ENCODE results near the gene RBFOX2.

RBFOX2 gene

DNA sequence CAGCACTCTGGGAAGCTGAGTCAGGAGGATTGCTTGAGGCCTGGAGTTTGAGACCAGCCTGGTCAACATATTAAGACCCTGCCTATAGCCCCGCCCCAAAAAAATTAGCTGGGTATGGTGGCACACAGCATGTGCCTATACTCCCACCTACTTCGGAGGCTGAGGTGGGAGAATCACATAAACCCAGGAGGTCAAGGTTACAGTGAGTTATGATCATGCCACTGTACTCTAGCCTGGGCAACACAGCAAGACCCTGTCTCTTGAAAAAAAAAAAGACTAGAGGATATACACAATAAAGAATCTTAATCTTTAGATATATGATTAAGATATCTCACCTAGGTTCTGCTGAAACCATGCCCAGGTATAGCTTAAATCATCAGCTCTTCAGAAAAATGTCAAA, 174.3 kb downstream of the RBFOX2 start:
- DNase-seq: no peak

DNA sequence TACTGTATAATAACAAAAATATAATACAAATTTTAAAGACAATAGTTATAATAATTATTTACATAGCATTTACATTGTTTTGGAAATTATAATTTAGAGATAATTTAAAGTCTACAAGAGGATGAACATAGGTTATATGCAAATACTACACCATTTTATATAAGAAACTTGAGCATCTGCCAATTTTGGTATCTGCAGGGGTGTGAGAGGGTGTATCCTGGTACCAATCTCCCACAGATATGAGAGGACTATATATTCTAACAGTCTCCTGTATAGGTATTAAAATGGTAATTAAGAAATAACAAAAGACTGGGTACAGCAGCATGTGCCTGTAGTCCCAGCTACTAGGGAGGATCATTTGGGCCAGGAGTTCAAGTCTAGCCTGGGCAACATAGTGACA, 176.5 kb downstream of the RBFOX2 start:
- no peak for DNase-seq

DNA sequence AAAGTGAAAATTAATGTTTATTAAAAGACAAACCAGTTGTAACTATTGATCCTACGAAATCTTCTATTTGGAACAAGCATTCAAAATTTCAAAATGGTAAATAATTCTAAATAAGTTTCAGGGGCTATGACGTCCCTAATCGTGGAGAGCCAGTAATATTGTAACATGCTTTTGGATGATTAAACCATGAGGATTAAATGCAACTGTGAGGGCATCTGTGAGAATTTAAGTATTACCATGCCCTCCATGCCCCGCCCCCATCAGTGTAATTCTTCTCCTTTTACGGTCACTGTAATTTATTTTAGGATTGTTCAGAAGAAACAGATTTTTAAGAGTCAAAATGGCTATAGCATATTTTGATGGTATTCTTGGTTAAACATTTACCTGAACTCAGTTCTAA, 177.8 kb downstream of the RBFOX2 start:
- DNase-seq: no peak

DNA sequence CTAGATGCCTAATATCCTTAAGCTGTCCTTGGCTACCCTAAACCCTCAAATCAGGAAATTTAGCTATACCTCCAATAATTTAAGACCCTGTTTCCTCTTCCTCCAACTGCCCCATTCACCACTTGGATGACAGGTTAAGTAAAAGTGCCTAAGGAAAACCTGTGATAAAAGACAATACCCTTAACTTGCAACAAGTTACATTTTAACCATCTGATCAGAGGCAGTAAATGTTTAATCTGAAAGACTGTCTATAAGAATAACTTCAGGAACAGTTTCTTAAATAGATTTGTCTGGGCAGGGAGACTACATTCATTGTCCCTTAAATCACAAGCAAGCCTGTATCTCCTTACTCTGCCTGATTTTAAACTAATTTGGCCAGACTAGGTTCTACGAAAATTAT, 181.8 kb downstream of the RBFOX2 start:
- no peak for DNase-seq

DNA sequence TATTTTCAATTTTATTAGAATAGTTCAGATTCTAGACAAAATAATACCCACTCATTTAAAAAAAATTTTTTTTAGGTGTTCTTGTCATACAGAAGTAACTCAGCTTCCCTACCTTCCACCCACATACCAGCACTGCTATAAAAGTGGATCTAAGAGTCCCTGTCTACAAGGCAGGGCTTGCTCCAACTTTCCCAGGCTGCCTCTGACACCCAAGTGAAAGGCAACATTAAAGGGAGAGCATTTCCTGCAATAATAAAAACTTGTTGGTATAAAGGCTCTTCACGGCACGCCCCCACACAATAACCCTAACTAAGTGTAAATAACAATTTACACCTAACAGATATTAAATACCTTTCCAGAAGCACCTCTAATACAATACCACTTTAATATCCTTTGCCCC, 183.7 kb downstream of the RBFOX2 start:
- DNase-seq: no peak

DNA sequence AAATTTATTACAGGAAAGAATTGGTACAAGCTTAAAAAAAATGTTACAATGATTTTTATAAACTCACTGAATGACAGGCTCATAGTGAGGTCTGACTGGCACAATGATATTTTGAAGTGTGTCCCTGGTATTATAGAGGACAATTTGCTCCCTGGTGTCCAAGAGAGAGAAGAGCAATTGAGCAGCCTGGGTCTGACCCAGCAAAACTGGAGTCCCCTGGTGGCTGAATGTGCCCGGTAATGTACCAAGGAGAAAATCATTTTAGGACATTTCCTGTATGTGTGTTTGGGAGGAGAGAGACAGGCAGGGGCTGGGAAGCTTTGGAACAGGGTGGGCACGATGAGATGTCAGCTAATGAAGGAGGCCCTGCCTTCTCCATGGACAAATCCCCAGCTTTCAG, 185.7 kb downstream of the RBFOX2 start:
- DNase-seq: peak; percentile 50

DNA sequence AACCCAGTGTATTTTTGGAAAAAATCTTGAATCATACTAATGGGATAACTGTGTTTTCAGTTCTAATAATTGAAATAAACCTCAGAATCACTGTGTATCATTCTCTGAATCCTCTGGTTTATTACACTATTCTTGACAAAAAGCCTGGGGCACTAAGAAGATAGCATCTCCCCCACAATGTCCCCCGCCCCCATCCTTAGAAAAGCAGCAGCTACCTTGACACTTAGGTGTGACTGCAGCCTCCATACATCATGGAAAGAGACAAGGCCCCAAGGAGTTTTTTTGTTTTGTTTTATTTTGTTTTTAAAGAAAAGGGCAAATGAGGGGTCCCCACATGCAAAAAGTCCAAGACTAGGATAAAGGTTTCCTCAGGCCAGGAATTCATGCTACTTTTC, 186.1 kb downstream of the RBFOX2 start:
- no peak for DNase-seq

DNA sequence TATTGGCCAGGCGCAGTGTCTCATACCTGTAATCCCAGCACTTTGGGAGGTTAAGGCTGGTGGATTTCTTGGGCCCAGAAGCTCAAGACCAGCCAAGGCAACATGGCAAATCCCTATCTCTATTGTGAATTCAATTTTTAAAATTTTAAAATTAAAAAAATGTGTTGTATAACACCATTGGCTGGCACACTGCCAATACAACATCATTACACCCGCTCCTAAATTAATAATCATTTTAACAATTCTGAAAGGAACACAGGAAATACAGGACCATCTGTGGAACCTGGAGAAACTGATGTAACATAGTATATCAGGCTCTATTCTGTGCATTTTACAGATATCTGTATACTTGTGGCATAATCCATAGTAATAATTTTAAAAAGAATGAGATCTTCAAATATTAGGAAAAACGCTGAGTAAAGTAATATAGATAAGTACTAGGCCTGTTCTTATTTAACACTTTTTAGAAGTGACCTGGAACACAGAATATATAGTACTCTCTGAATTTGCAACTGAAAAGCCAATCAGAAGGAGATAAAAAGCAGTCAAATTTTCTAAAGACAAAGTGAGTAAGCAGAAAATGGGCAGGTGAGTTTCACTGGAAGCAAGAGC, 186.6 kb downstream of the RBFOX2 start:
- no peak for DNase-seq

DNA sequence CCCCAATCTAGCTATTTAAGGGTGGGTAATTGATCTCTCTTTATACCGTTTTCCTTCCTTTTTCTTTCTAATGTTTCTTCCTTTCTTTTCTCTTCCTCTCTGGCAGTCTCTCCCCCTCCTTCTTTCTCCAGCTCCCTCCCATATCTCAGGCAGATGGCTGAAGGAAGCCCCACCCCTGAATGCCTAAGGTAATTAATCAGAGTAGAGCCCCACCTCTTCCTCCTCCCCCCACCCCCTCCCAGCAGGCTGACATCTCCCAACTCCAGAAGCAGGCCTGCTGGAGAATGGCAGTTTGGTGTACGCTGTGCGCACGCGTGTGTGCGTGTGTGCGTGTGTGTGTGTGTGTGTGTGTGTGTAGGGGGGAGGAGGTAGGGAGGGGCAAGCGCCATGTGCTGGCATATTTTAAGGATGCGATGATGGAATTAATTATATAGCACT, 188.3 kb downstream of the RBFOX2 start:
- peak; percentile 94 for DNase-seq

DNA sequence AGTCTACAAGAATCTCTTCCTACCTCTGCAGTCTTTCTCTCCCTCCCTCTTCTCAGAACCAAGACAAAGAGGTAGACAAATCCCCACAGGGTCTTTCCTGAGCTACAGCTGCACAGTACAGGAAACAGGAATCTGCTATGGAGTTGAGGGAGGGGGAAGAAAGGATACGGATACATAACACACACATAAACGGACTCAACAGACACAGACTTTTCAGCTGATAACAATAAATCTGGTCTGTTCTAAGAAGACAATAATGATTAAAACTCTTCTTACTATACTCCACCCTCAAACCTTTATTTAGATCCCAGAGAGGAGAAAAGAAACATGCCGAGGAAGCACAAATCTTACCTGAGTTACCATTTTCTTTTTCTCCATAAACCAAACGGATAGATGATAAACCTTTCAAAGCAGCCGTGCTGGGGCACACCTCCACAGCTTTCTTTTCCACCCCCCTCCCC, 188.8 kb downstream of the RBFOX2 start:
- DNase-seq: no peak

DNA sequence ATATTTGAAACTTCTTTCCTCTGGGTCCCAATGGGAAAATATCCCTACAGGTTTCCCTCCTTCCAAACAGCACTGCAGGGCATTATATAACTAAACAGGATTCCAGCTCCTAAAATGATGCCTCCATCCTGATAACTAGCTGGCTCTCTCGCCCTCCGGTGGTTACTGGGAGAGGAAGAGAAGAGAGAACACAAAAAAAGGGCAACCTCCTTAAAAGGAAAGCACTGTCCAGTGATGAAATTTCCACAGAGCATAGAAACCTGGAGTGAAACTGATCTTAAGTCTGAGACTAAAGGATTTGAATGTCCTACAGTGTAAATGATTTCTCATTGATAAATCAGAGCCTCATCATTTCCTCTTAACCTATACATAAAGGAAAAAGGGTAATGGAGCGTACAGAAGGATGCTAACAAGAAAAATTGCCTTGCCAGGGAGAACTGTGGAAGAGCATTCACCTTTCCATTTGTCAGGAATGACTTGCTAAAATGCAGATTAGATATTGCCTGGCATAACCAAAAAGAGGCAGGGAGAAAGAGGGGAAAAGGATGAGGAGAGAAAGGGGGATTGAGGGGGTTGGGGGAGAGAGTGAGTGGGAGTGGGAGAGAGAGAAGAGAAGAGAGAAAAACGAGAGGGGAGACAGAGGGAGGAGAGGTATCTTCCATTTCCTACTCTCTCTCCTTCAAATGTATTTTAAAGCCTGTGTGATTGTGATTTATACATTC, 189.6 kb downstream of the RBFOX2 start:
- peak; percentile 35 for DNase-seq

DNA sequence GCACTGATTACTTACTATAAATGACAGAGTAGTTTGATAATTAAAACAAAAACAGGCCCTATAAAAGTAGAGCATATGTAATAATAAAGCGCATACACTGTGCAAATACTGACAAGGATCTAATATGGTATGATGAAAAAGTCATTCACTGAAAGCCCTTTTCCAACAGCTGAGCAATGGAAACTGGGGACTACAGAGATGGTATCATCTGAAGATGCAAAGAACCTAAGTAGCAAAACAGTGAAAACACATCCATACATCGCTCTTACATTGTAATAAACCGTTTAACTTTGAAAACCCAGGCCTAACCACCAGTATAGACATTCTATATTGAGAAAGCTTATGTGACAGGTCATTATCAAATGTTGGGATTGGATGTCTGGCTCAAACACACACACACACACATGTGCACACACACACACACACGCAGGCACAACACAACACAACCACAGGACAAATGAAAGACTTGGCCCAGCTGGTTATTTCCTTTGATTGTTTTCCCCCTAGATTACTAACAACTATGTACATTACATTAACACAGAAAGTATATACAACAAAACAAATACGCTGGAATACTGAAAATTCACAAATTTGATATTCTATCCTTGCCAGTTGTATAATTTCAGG, 191.4 kb downstream of the RBFOX2 start:
- DNase-seq: no peak

DNA sequence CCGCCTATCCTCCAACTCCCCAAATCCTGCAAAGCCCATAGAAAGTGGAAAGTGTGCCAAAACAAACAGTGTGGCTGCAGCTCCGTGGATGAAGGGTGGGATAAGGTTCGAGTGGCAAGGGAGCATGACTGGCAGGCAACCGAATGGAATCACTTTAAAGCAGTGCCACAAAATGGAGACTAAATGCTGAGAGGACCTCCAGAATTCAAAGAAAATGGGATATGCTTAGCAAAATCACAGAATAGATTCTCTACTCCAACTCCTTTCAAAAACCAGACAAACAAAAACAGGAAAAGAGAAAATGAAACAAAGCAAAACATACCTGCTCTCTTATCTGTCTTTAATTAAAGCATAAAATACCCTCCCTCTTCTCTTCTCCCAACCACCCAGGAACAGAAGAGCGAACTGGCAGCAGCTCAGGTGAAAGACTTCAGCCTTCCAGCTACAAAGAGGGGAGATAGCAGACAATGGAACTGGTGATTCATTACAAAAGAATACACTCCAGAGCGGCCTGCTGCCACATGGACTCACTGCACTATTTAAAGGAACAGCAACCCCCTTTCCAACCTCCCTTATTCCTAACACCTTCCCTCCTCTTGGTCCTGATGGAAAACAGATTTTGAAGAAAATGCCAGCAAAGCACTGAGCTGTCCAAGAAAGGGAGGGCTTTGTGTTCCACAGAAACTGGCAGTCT, 192.5 kb downstream of the RBFOX2 start:
- DNase-seq: peak; percentile 91

DNA sequence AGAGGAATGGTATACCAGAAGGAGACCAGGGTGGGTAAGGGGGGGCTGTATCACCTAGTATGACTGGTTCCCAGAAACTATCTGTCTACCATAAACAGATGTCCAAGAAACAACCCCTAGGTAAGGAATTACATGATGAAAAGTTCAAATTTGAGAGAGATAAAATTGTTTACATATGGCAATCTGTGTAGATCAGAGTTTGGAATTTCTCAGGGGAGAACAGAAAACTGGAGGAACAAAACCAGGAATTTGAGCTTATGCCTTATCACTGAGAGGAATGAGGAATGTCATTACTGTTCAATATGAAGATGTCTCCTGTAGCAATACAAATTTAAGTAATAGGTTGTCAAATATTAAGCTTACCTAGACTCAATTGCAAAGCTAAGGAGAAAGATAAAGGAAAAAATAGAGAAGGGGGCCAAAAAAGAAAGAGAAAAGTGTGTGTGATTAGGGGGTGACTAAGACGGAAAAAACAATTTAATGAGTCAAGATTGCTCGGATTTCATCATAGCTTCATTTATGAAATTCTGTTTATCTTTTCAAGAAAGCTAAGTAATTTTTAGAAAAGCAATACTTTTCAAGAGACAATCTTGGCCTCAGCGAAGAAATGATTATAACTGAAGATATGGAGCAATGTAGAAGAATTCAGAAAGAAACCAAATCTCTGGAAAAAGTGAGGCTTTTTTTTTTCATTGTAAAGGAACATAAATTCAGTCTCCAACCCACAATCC, 193.2 kb downstream of the RBFOX2 start:
- no peak for DNase-seq

DNA sequence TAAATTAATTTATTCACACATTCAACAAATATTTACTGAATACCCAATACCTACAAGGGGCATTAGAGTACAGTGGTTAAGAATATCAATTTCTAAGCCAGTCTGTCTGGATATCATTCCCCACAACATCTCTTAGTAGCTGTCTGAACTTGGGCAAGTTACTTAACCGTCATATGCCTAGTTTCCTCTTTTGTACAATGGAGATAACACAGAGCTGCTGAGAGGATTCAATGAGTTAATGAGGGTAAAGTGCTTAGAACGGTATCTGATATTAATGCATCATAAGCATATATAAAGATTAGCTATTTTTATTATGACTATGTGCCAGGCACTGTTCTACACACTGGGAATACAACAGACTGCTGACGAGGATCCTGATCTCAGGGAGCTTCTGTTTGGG, 194.6 kb downstream of the RBFOX2 start:
- DNase-seq: no peak

DNA sequence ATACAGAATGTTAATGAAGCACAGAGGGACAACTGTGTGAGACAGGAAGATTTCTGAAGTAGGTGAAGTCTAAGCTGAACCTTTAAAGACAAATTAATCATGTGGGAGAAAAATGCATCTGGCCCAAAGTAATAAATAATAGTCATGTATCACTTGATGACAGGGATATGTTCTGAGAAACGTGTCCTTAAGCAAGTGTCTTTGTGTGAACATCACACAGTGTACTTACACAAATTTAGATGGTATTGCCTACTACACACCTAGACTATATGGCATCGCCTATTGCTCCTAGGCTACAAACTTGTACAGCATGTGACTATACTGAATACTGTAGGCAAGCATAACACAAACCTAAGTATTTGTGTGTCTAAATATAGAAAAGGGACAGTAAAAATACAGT, 198.3 kb downstream of the RBFOX2 start:
- no peak for DNase-seq

DNA sequence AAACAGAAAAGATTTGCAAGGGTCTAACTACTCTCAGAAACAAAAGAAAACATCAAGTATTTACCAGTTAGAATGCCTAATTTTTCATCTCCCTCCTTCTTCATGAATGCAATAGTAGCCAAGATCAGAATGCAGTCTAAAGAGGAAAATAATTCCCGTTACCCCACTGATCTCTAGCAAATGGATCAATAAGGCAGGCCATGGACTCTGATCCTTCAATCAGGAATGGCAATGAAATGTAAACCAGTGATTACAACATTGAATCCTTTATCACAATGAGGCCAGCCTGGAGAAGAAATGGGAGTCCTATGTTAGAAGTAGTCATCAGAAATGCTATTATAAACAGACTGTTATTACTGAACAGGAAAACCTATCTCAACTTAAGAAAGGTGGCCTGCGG, 204.4 kb downstream of the RBFOX2 start:
- no peak for DNase-seq

DNA sequence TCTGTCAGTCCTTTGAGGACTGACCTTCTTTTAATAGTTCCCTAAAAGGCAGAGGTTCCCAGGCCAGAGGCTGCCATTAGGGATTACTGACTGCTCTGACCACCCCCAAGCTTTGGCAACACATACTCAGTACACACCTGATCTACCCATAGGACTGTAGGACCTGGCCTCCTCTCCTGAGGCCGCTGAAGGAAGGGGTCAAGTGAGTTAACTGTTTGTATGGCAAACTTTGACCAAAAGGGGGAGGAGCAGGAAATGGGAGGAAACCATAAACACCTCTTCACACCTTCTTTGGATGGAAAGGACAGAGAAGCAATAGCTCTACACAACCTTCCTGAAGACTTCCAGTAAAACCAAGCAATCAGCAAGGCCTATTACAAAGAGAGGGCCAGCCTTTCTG, 207.0 kb downstream of the RBFOX2 start:
- no peak for DNase-seq

DNA sequence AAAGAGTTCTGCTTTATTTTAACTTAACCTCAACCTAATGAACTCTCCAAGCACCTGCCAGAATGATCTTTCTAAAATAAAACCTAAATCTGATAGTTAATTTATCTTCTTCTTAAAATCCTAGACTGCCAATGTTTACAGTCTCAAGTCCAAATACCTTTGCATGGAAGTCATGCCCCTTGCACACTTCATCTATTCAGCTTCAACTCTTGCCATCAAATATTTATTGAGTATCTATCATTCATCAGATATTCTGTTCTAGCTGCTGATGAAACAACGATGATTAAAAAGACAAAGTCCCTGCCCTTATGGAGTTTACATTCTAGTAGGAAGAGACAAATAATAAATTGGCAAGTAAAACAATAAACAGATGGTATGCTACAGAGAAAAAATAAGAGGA, 209.2 kb downstream of the RBFOX2 start:
- DNase-seq: no peak

DNA sequence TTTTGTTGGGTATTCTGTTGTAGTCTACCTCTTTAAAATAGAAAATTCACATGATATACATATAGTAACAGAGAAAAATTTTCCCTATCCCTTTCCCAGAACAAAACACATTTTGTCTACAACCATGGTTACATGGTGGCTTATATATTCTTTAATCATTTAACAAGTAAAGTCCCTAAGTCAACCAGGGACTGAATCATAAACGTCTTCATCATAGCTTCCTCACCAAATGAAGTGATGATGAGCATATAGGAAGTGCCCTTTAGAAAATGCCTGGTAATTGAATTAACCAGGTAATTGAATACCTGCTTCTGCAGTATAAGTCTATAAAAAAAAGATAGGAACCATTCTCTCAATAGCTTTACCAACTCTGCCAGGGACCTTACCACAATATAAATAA, 209.7 kb downstream of the RBFOX2 start:
- DNase-seq: no peak

DNA sequence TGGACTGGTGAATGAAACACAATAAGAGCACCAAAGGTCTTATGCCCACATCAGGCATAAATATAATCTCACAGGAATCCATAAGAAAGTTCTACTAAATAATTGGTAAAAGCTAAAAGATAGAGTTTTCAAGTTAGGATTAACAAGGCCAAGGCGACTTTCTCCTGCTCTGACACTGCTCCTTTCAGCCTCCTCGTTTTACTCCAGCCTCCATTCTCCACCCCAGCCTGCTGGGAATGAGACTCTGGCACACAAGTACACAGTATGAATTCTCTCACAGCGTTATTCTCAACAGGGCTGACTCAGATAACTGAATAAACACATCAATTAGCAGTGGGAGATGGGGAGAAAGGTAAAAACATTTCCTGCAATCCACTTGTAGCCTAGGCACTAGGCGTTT, 216.0 kb downstream of the RBFOX2 start:
- DNase-seq: no peak

DNA sequence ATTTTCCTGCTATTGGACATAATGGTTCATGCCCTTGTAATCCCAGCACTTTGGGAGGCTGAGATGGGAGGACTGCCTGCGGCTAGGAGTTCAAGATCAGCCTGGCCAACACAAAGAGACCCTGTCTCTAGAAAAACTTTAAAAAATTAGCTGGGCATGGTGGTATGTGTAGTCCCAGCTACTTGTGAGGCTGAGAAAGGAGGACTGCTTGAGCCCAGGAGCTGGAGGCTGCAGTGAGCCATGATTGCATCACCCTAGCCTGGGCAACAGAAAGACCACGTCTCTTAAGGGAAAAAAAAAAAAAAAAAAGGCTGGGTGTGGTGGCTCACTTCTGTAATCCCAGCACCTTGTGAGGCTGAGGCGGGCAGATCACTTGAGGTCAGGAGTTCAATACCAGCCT, 217.0 kb downstream of the RBFOX2 start:
- DNase-seq: no peak

DNA sequence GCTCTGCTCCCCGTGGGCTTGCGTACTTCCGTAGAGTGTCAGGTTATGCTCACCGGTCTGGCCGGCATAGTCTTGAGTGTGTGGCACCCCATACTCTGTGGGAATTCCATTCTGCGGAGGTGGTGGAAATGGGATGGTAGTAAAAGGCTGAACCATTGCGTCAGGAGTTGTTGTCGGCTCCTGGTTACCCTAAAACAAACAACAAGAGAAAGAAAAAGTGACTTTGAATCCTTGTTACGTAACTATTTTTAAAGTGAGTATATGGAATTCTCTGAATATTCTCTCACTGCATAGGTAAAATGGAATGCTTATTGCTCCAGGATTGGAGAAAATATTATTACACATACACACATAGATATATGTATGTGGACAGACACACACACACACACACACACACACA, 218.8 kb downstream of the RBFOX2 start:
- no peak for DNase-seq
